ENCODE results near the gene RPL22L1. TPM values are rescaled to one million over a fixed set of nuclear protein-coding genes. Genes with fewer than 3 reads are reported as not detected.
A peak's percentile ranks its signal among the peaks of the same experiment; 100 is the strongest.

RPL22L1 gene
- total RNA-seq, 1 experiment from 2014 or later, result 40.0 TPM

DNA sequence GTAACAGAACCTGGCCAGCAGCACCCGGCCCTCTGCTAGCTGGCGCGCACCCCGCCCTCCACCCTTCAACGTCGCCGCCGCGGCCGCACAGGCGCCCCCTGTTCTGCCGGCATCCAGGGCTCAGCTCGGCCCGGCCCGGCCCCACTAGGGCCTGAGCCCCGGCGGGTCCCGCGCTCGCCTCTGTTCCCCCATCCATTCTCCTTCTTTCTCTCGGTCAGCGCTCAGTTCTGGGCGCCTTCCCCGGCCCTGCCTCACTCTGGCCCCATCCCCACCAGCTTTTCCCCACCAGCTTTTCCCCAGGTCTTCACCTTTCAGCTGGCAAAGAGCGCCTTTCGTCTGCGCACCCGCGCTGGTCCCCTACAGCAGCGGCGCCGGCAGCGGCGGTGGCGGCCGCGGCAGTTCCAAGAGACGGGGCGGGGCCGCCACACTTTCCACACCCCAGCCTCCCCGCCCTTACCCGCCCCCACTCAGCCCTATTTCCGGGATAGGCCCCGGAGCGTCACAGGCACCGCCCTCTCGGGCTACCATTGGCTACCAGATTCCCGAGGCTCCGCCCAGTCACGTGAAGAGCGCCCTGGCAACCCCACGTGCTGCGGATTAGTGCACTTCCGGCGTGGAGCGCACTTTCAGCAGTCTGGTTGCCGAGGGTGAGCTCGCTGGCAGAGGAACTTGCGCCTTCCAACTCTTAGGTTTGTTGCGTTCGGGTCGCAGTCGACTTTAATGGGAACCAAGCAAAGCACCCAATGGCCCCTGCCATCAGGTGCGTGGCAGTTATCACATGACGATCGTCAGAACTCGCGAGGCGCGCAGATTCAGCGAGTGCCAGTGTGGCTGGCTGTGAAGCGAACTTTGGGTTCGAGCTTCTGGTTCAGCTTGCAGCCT lies 38.5 kb upstream of the RPL22L1 start, which contains the start of gene EIF5A2:
Gene EIF5A2, minus strand, starts transcription at position 403 of the 882 bp plus-strand sequence. CDS start 831 bp downstream, outside the sequence.
- CTCF ChIA-PET, result no interaction called here
- DNase-seq (peak; percentile 91), ATAC-seq (peak; percentile 88)
- Histone ChIP-seq H3F3A (ENCODE audit: low read length, unreplicated experiment) (no peaks in the 10 kb centered on the region), H3K9ac (ENCODE audit: low read length) (peak within 1 kb of the TSS; percentile 74), H3K9me3 (ENCODE audit: low read length) (peaks cover 12% of the 10 kb centered on the region; the same call in 1 of the 2 replicates), H2AFZ (ENCODE audit: low read length) (peak within 1 kb of the TSS; percentile 94), H3K36me3 (ENCODE audit: low read depth, low read length) (no peaks in the 10 kb centered on the region), H4K20me1 (ENCODE audit: low read length) (no peaks in the 10 kb centered on the region), H3K4me3 (ENCODE audit: low read length) (peak within 1 kb of the TSS; percentile 92), H3K4me1 (ENCODE audit: insufficient read depth, low read length) (peaks cover 32% of the 10 kb centered on the region), H3K27me3 (ENCODE audit: low read length) (no peaks in the 10 kb centered on the region), H3K9me2 (replicated peaks; ENCODE audit: low read length) (no peaks in the 10 kb centered on the region), H3K4me2 (ENCODE audit: low read length) (peak within 1 kb of the TSS; percentile 92), H3K79me2 (ENCODE audit: low read length) (peaks cover 5% of the 10 kb centered on the region), H3K27ac (ENCODE audit: low read length) (peak within 1 kb of the TSS; percentile 61)
- TF ChIP-seq, protein P1, sequence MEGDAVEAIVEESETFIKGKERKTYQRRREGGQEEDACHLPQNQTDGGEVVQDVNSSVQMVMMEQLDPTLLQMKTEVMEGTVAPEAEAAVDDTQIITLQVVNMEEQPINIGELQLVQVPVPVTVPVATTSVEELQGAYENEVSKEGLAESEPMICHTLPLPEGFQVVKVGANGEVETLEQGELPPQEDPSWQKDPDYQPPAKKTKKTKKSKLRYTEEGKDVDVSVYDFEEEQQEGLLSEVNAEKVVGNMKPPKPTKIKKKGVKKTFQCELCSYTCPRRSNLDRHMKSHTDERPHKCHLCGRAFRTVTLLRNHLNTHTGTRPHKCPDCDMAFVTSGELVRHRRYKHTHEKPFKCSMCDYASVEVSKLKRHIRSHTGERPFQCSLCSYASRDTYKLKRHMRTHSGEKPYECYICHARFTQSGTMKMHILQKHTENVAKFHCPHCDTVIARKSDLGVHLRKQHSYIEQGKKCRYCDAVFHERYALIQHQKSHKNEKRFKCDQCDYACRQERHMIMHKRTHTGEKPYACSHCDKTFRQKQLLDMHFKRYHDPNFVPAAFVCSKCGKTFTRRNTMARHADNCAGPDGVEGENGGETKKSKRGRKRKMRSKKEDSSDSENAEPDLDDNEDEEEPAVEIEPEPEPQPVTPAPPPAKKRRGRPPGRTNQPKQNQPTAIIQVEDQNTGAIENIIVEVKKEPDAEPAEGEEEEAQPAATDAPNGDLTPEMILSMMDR (conservative IDR thresholded peaks at IDR 0.05; ENCODE audit: low read depth, low read length), result no peak
- TF ChIP-seq EZH2phosphoT487 (IDR thresholded peaks at IDR 0.05; ENCODE audit: borderline replicate concordance, low read length) (no peak), EZH2 (IDR thresholded peaks at IDR 0.05; ENCODE audit: low read length, unreplicated experiment) (no peak)
- no TSS peak for BruUV-seq (replicated peaks)
- POLR2A ChIA-PET (ENCODE audit: unreplicated experiment), result no interaction called here
- intact Hi-C loops (cut with micrococcal nuclease), result loop anchor here (5.0 kb wide), 1 partner anchor 36 kb away; the partner anchor contains the start of gene RPL22L1

DNA sequence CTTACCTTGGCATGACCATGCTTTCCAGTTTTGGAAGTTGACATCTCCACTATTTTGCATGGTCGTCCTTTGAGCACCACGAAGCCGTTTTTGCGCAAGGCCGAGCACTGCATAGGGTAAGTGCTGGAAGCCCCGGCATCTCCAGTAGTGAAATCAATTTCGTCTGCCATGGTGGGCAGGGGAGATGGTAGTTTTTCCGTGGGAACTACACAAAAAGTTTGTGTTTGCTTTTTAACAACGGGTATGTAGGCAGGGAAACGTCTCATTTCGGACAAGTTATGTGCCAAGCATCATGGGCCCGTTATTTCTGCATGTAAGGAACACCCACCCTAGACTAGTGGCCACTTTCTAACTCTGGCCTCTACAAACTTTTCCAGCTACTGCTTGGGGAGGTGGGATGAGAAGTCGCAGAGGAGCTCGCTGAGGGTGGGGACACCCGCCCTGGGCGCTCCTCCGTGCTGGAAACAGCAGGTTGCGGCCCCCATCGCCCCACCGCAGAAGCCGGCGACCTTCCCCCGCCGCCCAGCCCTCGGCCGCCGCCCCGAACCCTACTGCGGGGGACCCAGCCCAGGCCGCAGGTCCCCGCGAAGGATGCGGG lies 37.7 kb upstream of the RPL22L1 start:
- peak; percentile 14 for ATAC-seq
- CTCF ChIA-PET, result no interaction called here

More for the DNA sequence above, 37.7 kb upstream of the RPL22L1 start:
- H3K4me1 ChIP-seq (ENCODE audit: insufficient read depth, low read length), result peaks cover 32% of the 10 kb centered on the region
- TF ChIP-seq, protein P1 (conservative IDR thresholded peaks at IDR 0.05; ENCODE audit: low read depth, low read length), result no peak
- no peak for TF ChIP-seq EZH2phosphoT487 (IDR thresholded peaks at IDR 0.05; ENCODE audit: borderline replicate concordance, low read length)
- TF ChIP-seq EZH2 (IDR thresholded peaks at IDR 0.05; ENCODE audit: low read length, unreplicated experiment), result no peak
- no peak overlapping the region for H3K27ac ChIP-seq (ENCODE audit: low read length)
- H3K4me3 ChIP-seq (ENCODE audit: low read length), result peak overlapping the region; percentile 92
- peak overlapping the region; percentile 74 for H3K9ac ChIP-seq (ENCODE audit: low read length)
- intact Hi-C loops (cut with micrococcal nuclease), result loop anchor here (5.0 kb wide), 1 partner anchor 35 kb away; the partner anchor contains the start of gene RPL22L1
- H3F3A ChIP-seq (ENCODE audit: low read length, unreplicated experiment), result no peaks in the 10 kb centered on the region
- H3K27me3 ChIP-seq (ENCODE audit: low read length), result no peaks in the 10 kb centered on the region
- peak overlapping the region; percentile 94 for H2AFZ ChIP-seq (ENCODE audit: low read length)
- peak overlapping the region; percentile 92 for H3K4me2 ChIP-seq (ENCODE audit: low read length)
- H4K20me1 ChIP-seq (ENCODE audit: low read length), result no peaks in the 10 kb centered on the region
- peaks cover 12% of the 10 kb centered on the region; the same call in 1 of the 2 replicates for H3K9me3 ChIP-seq (ENCODE audit: low read length)
- H3K79me2 ChIP-seq (ENCODE audit: low read length), result peaks cover 5% of the 10 kb centered on the region
- BruUV-seq (replicated peaks), result no TSS peak
- POLR2A ChIA-PET (ENCODE audit: unreplicated experiment), result interaction anchor here (0.6 kb wide), 1 partner anchor 1762 kb away, joined by 5 read pairs; no protein-coding TSS in a partner anchor
- H3K36me3 ChIP-seq (ENCODE audit: low read depth, low read length), result no peaks in the 10 kb centered on the region
- H3K9me2 ChIP-seq (replicated peaks; ENCODE audit: low read length), result no peaks in the 10 kb centered on the region
- DNase-seq, result no peak

Measured in PC-3 (cell line).